ENCODE measurements around the gene MTCP1. TPM values are rescaled to one million over a fixed set of nuclear protein-coding genes. Genes with fewer than 3 reads are reported as not detected.
A peak's percentile ranks its signal among the peaks of the same experiment; 100 is the strongest.

Gene MTCP1
- total RNA-seq, 1 experiment from 2014 or later = 21.0 TPM

DNA sequence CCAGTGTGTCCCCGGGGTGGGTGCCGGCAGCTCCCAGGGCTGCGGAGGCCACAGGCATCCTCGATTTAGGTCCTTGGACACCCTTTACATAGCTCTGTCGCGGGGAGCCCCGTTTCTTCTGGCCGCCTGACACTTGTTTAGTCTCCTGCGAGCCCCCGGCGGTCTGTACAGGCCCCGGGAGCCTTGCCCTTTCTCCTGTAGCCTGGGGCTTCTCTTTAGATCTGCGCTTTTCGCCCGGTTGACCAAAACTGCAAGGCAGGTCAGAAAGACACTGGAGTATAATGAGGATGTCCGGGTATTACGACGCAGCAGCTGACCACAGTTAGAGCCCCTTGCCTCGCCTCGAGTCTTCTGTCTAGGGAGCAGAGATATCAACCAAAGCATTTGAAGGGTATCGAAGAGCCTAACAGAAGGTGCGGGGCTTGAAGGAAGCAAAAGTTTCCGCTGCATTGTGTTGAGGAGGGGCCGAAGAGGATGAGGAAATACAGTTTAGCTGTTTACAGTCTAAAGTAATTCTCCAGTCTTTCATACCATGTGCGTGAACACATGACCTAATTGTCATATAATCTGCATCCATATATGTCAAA, 851 bp upstream of the MTCP1 start:
- CTCF ChIA-PET = no interaction called here
- DNase-seq (ENCODE audit: low spot score) = peak; percentile 1
- TF ChIP-seq, protein P1, sequence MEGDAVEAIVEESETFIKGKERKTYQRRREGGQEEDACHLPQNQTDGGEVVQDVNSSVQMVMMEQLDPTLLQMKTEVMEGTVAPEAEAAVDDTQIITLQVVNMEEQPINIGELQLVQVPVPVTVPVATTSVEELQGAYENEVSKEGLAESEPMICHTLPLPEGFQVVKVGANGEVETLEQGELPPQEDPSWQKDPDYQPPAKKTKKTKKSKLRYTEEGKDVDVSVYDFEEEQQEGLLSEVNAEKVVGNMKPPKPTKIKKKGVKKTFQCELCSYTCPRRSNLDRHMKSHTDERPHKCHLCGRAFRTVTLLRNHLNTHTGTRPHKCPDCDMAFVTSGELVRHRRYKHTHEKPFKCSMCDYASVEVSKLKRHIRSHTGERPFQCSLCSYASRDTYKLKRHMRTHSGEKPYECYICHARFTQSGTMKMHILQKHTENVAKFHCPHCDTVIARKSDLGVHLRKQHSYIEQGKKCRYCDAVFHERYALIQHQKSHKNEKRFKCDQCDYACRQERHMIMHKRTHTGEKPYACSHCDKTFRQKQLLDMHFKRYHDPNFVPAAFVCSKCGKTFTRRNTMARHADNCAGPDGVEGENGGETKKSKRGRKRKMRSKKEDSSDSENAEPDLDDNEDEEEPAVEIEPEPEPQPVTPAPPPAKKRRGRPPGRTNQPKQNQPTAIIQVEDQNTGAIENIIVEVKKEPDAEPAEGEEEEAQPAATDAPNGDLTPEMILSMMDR (conservative IDR thresholded peaks at IDR 0.05; ENCODE audit: low read depth, low read length) = no peak
- no peak for TF ChIP-seq EZH2 (IDR thresholded peaks at IDR 0.05; ENCODE audit: borderline replicate concordance, low read depth, low read length, poor library complexity, severe bottlenecking)

DNA sequence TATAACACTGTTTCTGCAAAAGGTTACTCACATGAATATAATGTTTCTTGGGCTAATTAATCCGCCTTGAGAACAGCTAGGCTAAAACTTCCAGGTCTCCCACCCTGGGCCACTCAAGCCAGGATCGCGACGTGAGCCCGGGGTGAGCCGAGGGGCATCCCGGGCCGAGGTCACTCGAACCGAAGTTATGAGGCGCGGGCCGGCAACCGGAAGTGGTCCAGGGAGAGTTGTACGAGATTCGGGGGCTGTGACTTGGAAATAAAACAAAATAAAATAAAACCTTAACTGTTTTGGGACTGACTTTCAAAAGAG, 317 bp downstream of the MTCP1 start:
- H3K9me3 ChIP-seq (ENCODE audit: low read depth, low read length, poor library complexity, severe bottlenecking) = no peaks in the 10 kb centered on the region
- peak overlapping the region; percentile 77 for H3K4me3 ChIP-seq (ENCODE audit: low read depth, low read length, poor library complexity, severe bottlenecking)
- CTCF ChIA-PET = no interaction called here
- no peaks in the 10 kb centered on the region for H3K27me3 ChIP-seq (replicated peaks; ENCODE audit: insufficient read depth, low read depth, low read length, poor library complexity)
- peak overlapping the region; percentile 59 for H3K27ac ChIP-seq (ENCODE audit: low read depth, low read length, poor library complexity, severe bottlenecking)
- DNase-seq (ENCODE audit: low spot score) = no peak
- H3K4me1 ChIP-seq (ENCODE audit: insufficient read depth, low read length, poor library complexity, severe bottlenecking) = peaks cover 9% of the 10 kb centered on the region
- POLR2A ChIA-PET (ENCODE audit: low non-redundant PET) = no interaction called here
- no TSS peak for BruUV-seq (replicated peaks)
- no peak for TF ChIP-seq EZH2 (IDR thresholded peaks at IDR 0.05; ENCODE audit: borderline replicate concordance, low read depth, low read length, poor library complexity, severe bottlenecking)
- TF ChIP-seq, protein P1 (conservative IDR thresholded peaks at IDR 0.05; ENCODE audit: low read depth, low read length) = no peak
- intact Hi-C loops (cut with micrococcal nuclease; ENCODE audit: unreplicated experiment) = no loop called here
- peaks cover 10% of the 10 kb centered on the region for H3K36me3 ChIP-seq (ENCODE audit: insufficient read depth, low read length, poor library complexity, severe bottlenecking)

More for the DNA sequence above, 851 bp upstream of the MTCP1 start:
- BruUV-seq (replicated peaks) = TSS peak; percentile 49
- intact Hi-C loops (cut with micrococcal nuclease; ENCODE audit: unreplicated experiment) = no loop called here
- H3K9me3 ChIP-seq (ENCODE audit: low read depth, low read length, poor library complexity, severe bottlenecking) = no peaks in the 10 kb centered on the region
- H3K27me3 ChIP-seq (replicated peaks; ENCODE audit: insufficient read depth, low read depth, low read length, poor library complexity) = no peaks in the 10 kb centered on the region
- H3K36me3 ChIP-seq (ENCODE audit: insufficient read depth, low read length, poor library complexity, severe bottlenecking) = peaks cover 16% of the 10 kb centered on the region
- POLR2A ChIA-PET (ENCODE audit: low non-redundant PET) = no interaction called here
- peaks cover 9% of the 10 kb centered on the region for H3K4me1 ChIP-seq (ENCODE audit: insufficient read depth, low read length, poor library complexity, severe bottlenecking)
- H3K4me3 ChIP-seq (ENCODE audit: low read depth, low read length, poor library complexity, severe bottlenecking) = peak overlapping the region; percentile 77
- H3K27ac ChIP-seq (ENCODE audit: low read depth, low read length, poor library complexity, severe bottlenecking) = peak overlapping the region; percentile 84

DNA sequence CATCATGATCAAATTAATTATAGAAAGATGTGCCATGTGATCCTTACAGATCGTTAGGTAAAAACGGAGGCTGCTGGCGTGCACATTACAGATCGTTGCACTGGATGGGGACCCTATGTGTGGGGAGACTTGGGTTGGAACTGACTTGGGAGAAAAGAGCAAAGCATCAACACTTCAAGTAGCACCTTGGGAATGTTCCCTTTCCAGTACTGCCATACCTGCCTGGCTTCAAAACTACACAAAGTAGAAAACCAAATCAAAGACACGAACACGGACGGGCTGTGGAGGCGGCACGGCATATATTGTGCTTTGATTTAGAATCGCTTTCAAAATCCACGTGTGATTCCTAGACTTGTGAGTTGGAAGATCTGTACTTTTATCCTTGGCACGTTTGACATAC, 898 bp downstream of the MTCP1 start:
- DNase-seq (ENCODE audit: low spot score) = no peak
- H3K36me3 ChIP-seq (ENCODE audit: insufficient read depth, low read length, poor library complexity, severe bottlenecking) = peaks cover 10% of the 10 kb centered on the region
- H3K4me3 ChIP-seq (ENCODE audit: low read depth, low read length, poor library complexity, severe bottlenecking) = peak overlapping the region; percentile 77
- intact Hi-C loops (cut with micrococcal nuclease; ENCODE audit: unreplicated experiment) = no loop called here
- no peaks in the 10 kb centered on the region for H3K9me3 ChIP-seq (ENCODE audit: low read depth, low read length, poor library complexity, severe bottlenecking)
- CTCF ChIA-PET = no interaction called here
- no peak for TF ChIP-seq EZH2 (IDR thresholded peaks at IDR 0.05; ENCODE audit: borderline replicate concordance, low read depth, low read length, poor library complexity, severe bottlenecking)
- TF ChIP-seq, protein P1 (conservative IDR thresholded peaks at IDR 0.05; ENCODE audit: low read depth, low read length) = no peak
- TSS peak; percentile 57 for BruUV-seq (replicated peaks)
- no peaks in the 10 kb centered on the region for H3K27me3 ChIP-seq (replicated peaks; ENCODE audit: insufficient read depth, low read depth, low read length, poor library complexity)
- peaks cover 9% of the 10 kb centered on the region for H3K4me1 ChIP-seq (ENCODE audit: insufficient read depth, low read length, poor library complexity, severe bottlenecking)
- POLR2A ChIA-PET (ENCODE audit: low non-redundant PET) = no interaction called here
- H3K27ac ChIP-seq (ENCODE audit: low read depth, low read length, poor library complexity, severe bottlenecking) = peak overlapping the region; percentile 59
